ENCODE data around the gene HOXC11.

Gene HOXC11

DNA sequence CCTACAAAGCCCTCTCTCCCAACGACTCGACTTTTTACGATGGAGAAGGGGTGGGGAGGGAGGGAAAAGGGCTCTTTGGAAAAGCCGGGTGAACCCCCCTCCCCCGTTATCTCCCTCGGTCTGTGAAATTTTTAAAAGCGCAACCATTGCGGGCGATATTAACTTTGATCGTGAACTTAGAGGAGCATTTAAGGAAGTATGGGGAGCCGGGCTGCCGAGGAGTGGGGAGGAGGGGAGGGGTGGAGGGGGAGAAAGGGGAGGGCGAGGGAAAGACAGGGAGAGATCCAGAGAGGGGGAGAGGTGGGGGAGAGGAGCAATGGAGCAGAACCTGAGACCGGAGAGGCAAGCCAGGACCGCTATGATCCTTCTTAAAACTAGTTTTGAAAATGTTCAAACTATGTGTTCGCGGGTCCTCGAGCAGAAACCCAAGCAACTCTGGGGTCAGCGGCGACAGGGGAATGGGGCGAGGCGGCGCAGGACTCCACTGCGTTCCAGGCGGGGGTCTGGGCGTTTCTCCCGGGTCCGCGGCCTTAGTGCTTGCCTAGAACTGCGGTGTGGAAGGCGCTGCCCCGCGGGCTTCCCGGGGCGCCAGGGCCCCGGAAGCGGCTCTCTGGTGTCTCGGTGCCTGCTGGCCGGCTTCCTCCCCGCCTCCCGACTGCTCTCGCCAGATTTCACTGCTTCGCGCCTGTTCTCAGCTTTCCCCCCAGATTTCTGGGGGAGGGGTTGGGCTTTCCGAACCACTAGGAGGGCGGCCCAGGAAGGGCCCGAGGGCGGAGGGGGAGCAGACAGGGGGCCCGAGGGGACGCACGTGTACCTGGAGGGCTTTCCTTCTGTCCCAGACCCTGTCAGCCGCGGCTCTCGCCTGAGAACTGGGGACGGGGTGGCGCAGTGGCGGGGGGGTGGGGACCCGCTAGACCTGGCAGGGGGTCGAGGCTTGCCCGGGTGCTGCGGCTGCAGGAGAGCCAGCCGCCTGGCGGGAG is 1.4 kb downstream of the HOXC11 start, which contains the start of gene HOTAIR:
HOTAIR (minus strand) TSS at position 871 of the 980 bp plus-strand sequence.
- no peak for DNase-seq

DNA sequence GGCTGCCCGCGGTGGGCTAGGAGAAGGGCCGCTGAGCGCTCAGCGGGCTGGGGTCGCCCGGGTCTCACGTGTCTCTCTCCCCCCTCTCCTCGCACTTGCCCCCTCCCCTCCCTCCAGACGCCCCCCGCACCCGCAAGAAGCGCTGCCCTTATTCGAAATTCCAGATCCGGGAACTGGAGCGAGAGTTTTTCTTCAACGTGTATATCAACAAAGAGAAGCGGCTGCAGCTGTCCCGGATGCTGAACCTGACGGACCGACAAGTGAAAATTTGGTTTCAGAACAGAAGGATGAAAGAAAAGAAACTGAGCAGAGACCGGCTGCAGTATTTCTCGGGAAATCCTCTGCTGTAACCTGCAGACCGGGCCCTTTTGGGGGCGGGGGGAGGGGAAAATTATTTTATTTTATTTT is 2.1 kb downstream of the HOXC11 start:
- no peak for DNase-seq

- DNase-seq: no peak
Measured at GRCh38 chr12:53975479-53976152, 2.7 kb downstream of the HOXC11 start.

- no peak for DNase-seq
Measured at GRCh38 chr12:53976172-53976822, 3.4 kb downstream of the HOXC11 start.

DNA sequence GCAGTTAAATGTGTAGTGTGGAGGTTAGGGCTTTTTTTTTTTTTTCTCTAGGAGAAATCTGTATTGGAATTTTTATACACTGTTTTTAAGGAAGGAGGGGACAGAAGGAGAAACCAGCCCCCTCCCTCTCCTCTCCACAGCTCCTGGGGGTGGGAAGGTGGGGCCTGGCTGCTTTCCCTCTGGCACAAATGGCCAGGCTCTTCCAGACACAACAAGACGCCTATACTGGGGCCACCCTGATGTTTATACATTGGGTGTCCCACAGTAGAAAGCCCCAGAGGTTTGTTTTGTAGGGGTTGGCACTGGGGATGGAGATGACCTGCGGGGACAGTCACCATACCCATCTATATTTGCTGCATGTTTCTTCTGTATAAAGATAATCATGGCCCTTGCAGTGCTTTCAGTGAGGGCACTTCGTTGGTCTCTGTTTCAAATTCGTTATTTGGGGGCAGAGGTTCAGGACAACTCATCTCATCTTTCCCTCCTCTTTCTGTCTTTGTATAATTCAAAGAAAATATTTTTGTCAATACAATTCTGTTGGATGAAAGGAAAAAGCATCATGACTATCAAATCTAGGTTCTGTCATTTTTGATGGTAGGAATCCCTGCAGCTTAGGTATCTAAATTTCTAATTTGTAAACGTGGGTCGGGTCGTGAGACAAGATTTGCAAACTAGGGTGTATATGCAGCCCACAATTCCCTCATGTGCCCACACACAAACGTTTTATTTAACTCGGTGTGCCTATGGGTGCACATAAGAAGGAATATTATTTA is 4.1 kb downstream of the HOXC11 start:
- DNase-seq: no peak

DNA sequence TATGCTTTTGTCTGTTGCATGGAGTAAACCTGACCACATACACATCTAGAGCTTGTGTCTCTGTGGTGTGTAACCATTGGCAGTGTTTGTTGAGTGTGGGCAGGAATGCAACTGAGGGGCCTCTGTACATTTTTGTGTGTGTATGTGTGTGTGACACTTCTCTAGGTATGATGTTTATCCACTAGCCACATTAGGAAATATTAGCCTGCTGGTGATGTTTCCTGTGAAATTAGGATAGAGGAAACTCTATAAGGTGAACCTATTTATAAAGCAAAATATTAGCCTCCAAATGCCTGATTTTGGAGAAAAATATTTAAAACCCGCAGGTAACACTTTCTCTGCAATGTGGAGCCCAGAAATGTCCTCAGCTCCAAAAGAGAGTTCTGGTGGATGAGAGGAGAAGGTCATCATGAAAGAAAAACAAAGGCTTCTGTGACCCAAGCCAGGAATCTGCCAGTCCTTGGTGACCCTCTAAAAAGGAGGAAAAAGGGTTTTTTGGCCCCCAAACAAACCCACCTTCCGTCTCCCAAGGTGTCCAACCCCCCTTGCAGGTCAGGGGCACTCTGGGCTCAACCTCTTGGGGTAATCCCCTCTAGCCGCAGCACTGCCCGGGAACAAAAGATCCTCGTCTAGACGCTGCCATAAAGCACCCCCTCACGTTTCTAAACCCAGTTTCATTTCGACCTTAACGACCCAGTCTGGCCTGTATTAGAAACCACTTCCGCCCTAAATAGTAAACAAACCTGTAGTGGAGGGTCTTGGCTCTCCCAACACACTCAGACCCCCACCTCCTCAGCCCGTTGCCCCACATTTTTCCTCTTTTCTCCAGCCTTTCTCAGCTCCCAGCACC is 4.9 kb downstream of the HOXC11 start:
- DNase-seq: no peak

- no peak for DNase-seq
Measured at GRCh38 chr12:53978477-53979356, 5.8 kb downstream of the HOXC11 start.

- no peak for DNase-seq
Measured at GRCh38 chr12:53980104-53980801, 7.3 kb downstream of the HOXC11 start.

GRCh38 chr12:53980802-53981496 is 8.0 kb downstream of the HOXC11 start:
- DNase-seq: no peak

GRCh38 chr12:53981634-53982565 is 9.0 kb downstream of the HOXC11 start:
- no peak for DNase-seq

GRCh38 chr12:53982648-53983567 is 10.0 kb downstream of the HOXC11 start:
- DNase-seq: no peak

- no peak for DNase-seq
Measured at GRCh38 chr12:53983568-53983949, 10.6 kb downstream of the HOXC11 start.

GRCh38 chr12:53983950-53984572 is 11.1 kb downstream of the HOXC11 start:
- no peak for DNase-seq

- no peak for DNase-seq
Measured at GRCh38 chr12:53984901-53985691, 12.2 kb downstream of the HOXC11 start, which contains the start of gene HOXC10. TSS of gene HOXC10 (plus strand) at chr12:53985146. CDS start at chr12:53985260, 114 bp downstream.

DNA sequence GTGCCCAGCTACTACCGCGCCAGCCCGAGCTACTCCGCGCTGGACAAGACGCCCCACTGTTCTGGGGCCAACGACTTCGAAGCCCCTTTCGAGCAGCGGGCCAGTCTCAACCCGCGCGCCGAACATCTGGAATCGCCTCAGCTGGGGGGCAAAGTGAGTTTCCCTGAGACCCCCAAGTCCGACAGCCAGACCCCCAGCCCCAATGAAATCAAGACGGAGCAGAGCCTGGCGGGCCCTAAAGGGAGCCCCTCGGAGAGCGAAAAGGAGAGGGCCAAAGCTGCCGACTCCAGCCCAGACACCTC is 12.7 kb downstream of the HOXC11 start:
- DNase-seq: no peak

Measured in SIG-M5 (cell line).